Stomach (tissue), 9 donors: ENCODE data around the gene PALLD. TPM values are rescaled to one million over a fixed set of nuclear protein-coding genes. Genes with fewer than 3 reads are reported as not detected.

Experiments used
- DNase-seq, 2 donors: peaks; one replicate each; pipeline versions ENCODE4 v3.0.0 to v3.0.0-alpha.2; 2013 to 2019
- H3K27ac ChIP-seq, 5 donors: fragments of 200-600 bp in 4 of 5; sonication (generic) in 4 of 5; one replicate each; pipeline ENCODE4 v1.5.1; 2013 to 2019; ENCODE audit warnings: mild to moderate bottlenecking in 1 of 5, moderate library complexity in 1 of 5
- H3K27me3 ChIP-seq, 3 donors: fragments of 200-600 bp; sonication (generic); one replicate each; pipeline ENCODE4 v1.5.1; 2017 to 2019; ENCODE audit warnings: mixed run types in 1 of 3
- H3K36me3 ChIP-seq, 4 donors: fragments of 200-600 bp; sonication (generic); 1 replicate in 3 of 4; 2 replicates in 1 of 4; pipeline ENCODE4 v1.5.1; 2016 to 2019
- H3K4me1 ChIP-seq, 4 donors: fragments of 200-600 bp; sonication (generic); one replicate each; pipeline ENCODE4 v1.5.1; 2016 to 2019
- H3K4me3 ChIP-seq, 4 donors: fragments of 200-600 bp; sonication (generic) in 3 of 4; one replicate each; pipeline ENCODE4 v1.5.1; 2016 to 2019; ENCODE audit warnings: mild to moderate bottlenecking in 1 of 4
- H3K9me3 ChIP-seq, 4 donors: fragments of 200-600 bp; sonication (generic); one replicate each; pipeline ENCODE4 v1.5.1; 2016 to 2019
- EP300 ChIP-seq: sonication (generic); formaldehyde crosslinking; IDR thresholded peaks from one replicate; pipeline ENCODE4 v1.6.1; 2017; ENCODE audit warnings: antibody characterized with exemption
- POLR2A ChIP-seq, 4 donors: fragments of 450-650 bp; IDR thresholded peaks; one replicate each; pipeline ENCODE4 v1.6.1; 2016; ENCODE audit warnings: antibody characterized with exemption in 4 of 4, control low read depth in 2 of 4, mild to moderate bottlenecking in 1 of 4, moderate library complexity in 1 of 4
- POLR2AphosphoS5 ChIP-seq, 3 donors: sonication (generic); formaldehyde crosslinking; IDR thresholded peaks; one replicate each; pipeline ENCODE4 v1.6.1; 2016; ENCODE audit warnings: antibody characterized with exemption in 3 of 3
- WGBS, 5 donors: extraction: QIAGEN DNeasy Blood & Tissue Kit in 3 of 5; methylation state at CpG; one replicate each; pipeline versions ENCODE4 v1.1.5 to v1.1.7; 2013 to 2018; 5-methylcytosine and 5-hydroxymethylcytosine counted together
- intact Hi-C: fragments of 100-400 bp; cut with DNase I; formaldehyde crosslinking; loops from one replicate; pipeline ENCODE4 v1.15.1; 2023; ENCODE audit warnings: low total_unique reads
- polyA plus RNA-seq, 3 donors: library from polyadenylated mRNA; stranded (reverse); fragments of 200-250 nt; gene quantifications; one replicate each; pipeline ENCODE4 v1.2.3, GENCODE V29; 2013
- total RNA-seq, 5 donors: library from RNA; depleted of rRNA; stranded (reverse); fragments of >200 nt; gene quantifications; one replicate each; pipeline versions ENCODE4 v1.1.0 to v1.2.3, GENCODE V29; 2014 to 2016
- TF ChIP-seq, protein P1 (sequence below), 7 experiments: fragments of 450-650 bp in 4 of 7; fragments of 200-600 bp in 3 of 7; sonication (generic) in 3 of 7; IDR thresholded peaks; one replicate each; pipeline ENCODE4 v1.5.1; 2016 to 2019; ENCODE audit warnings: antibody characterized with exemption in 7 of 7, control low read depth in 2 of 7, mild to moderate bottlenecking in 1 of 7
- donor health status: healthy with polysubstance abuse.
- donor health status: Bipolar disorder and iron deficiency.
- donor health status: healthy.

The PALLD gene
- total and polyA plus RNA-seq, 8 donors, result 75.9 to 984 (median 206) TPM

DNA sequence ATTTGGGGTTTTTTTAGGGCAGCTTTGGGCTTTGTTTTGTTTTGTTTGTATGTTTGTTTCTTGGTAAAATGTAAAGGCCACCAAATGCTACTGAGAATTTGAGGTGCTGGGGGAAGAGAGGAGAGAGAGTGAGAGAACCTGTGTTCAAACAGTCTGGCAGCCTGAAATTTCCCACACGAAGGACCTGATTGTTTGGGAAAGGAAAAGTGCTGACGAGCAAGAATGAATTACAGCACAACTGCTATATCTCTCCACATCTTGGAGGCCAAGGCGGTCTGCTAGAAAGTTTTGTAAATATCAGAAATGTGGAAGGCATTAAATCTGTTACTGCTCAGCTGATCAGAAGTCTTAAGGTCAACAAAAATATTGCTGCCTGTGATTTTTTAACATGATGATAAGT lies 170.5 kb downstream of the PALLD start:
- no peaks in the 10 kb centered on the region for H3K36me3 ChIP-seq
- 26 to 56% (median 40%) methylated on average over 3 of the region's 3 CpGs for WGBS, 5 donors
- H3K4me3 ChIP-seq, result no peak overlapping the region
- intact Hi-C loops, result no loop called here
- no peaks in the 10 kb centered on the region for H3K27me3 ChIP-seq
- H3K27ac ChIP-seq, result no peak overlapping the region
- no peaks in the 10 kb centered on the region for H3K9me3 ChIP-seq
- H3K4me1 ChIP-seq, result peaks cover 0 to 9% (median 0%) of the 10 kb centered on the region in 4 donors
- DNase-seq, result peak in 1 of 2 donors; percentile 46
- TF ChIP-seq POLR2AphosphoS5 (IDR thresholded peaks at IDR 0.05) (no peak), POLR2A (IDR thresholded peaks at IDR 0.05) (no peak)
- TF ChIP-seq, protein P1, sequence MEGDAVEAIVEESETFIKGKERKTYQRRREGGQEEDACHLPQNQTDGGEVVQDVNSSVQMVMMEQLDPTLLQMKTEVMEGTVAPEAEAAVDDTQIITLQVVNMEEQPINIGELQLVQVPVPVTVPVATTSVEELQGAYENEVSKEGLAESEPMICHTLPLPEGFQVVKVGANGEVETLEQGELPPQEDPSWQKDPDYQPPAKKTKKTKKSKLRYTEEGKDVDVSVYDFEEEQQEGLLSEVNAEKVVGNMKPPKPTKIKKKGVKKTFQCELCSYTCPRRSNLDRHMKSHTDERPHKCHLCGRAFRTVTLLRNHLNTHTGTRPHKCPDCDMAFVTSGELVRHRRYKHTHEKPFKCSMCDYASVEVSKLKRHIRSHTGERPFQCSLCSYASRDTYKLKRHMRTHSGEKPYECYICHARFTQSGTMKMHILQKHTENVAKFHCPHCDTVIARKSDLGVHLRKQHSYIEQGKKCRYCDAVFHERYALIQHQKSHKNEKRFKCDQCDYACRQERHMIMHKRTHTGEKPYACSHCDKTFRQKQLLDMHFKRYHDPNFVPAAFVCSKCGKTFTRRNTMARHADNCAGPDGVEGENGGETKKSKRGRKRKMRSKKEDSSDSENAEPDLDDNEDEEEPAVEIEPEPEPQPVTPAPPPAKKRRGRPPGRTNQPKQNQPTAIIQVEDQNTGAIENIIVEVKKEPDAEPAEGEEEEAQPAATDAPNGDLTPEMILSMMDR (IDR thresholded peaks at IDR 0.05), result no peak

DNA sequence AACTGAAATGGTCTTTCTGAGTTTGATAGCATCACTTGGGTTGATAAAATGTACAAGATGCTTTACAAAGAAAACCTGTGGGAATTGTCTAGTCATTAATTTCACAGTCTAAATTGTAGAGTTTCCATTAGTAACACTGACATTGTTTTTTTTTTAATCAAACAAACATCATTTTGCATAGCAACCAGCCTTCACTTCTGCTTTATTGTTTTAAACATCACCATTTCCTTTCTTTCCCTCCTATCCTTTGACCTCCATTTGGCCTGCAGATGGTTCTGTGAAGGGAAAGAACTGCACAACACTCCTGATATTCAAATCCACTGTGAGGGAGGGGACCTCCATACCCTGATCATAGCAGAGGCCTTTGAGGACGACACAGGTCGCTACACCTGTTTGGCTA lies 171.1 kb downstream of the PALLD start:
- Histone ChIP-seq H3K27ac (no peak overlapping the region), H3K9me3 (no peaks in the 10 kb centered on the region), H3K36me3 (peaks cover 0 to under 1% (median 0%) of the 10 kb centered on the region in 4 donors), H3K4me3 (no peak overlapping the region), H3K4me1 (peaks cover 0 to 3% (median 0%) of the 10 kb centered on the region in 4 donors), H3K27me3 (no peaks in the 10 kb centered on the region)
- intact Hi-C loops, result no loop called here
- 91 to 99% (median 93%) methylated on average over 2 of the region's 2 CpGs for WGBS, 5 donors
- no peak for TF ChIP-seq POLR2AphosphoS5 (IDR thresholded peaks at IDR 0.05)
- TF ChIP-seq EP300, result no peak
- TF ChIP-seq, protein P1 (IDR thresholded peaks at IDR 0.05), result no peak
- TF ChIP-seq POLR2A (IDR thresholded peaks at IDR 0.05), result no peak
- peak in 1 of 2 donors; percentile 31 for DNase-seq

DNA sequence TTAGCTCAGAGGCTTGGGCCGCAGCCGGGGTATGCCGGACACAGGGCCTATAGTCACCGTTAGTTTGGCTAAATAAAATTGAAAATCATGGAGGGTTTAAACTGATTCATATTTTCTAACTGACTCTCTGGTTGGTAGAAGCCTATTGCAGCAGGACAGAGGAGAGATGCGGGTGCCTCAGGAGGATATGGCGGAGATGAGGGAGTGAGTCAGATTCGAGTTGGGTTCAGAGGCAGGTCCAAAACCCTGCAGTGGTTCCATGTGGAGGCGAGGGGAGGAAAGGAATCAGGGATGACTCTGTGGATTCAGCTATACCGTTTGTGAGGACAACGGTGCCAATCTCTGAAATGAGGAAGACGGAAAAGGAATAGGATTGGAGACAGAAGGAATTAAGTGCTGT lies 176.6 kb downstream of the PALLD start:
- H3K27ac ChIP-seq, result no peak overlapping the region
- intact Hi-C loops, result no loop called here
- no peak for TF ChIP-seq POLR2A (IDR thresholded peaks at IDR 0.05)
- TF ChIP-seq POLR2AphosphoS5 (IDR thresholded peaks at IDR 0.05), result no peak
- no peak for TF ChIP-seq EP300
- TF ChIP-seq, protein P1 (IDR thresholded peaks at IDR 0.05), result no peak
- H3K4me1 ChIP-seq, result peaks cover 0 to 6% (median 3%) of the 10 kb centered on the region in 4 donors
- no peak overlapping the region for H3K4me3 ChIP-seq
- peaks cover 0 to 4% (median 0%) of the 10 kb centered on the region in 4 donors for H3K36me3 ChIP-seq
- no peaks in the 10 kb centered on the region for H3K27me3 ChIP-seq
- WGBS, 5 donors, result 87 to 95% (median 90%) methylated on average over 11 of the region's 11 CpGs
- no peaks in the 10 kb centered on the region for H3K9me3 ChIP-seq
- DNase-seq, result no peak

DNA sequence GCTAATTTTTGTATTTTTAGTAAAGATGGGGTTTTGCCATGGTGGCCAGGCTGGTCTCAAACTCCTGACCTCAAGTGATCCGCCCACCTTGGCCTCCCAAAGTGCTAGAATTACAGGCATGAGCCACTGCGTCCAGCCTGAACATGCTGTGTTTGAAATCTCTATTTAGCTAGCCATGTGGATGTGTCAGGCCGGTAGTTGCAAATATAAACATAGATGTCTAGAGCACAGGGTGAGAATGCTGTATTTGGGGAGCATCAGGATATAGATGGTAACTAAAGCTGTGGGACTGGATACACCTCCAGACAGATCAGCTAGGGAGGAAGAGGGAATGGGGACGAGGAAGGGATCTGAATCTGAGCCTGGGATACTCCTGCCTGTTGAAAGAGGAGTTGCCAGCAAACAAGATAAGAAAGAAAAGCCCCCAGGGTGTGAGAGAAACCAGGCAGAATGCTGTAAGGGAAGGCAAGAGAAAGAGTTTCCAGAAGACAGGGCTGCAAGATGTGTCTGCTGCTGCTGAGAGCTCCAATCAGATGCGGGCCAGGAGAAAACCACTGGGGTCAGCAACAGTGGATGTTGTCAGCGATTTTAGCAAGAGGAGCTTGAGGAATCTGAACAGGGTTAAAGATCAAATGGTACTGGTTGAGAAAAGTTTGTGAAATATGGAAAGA lies 177.4 kb downstream of the PALLD start:
- H3K36me3 ChIP-seq, result peaks cover 0 to 4% (median 0%) of the 10 kb centered on the region in 4 donors
- WGBS, 5 donors, result 57 to 77% (median 67%) methylated on average over 5 to 6 of the region's 6 CpGs
- no peaks in the 10 kb centered on the region for H3K9me3 ChIP-seq
- H3K27me3 ChIP-seq, result no peaks in the 10 kb centered on the region
- no peak overlapping the region for H3K4me3 ChIP-seq
- peaks cover 0 to 6% (median 3%) of the 10 kb centered on the region in 4 donors for H3K4me1 ChIP-seq
- intact Hi-C loops, result no loop called here
- peak in 1 of 2 donors; percentile 38 for DNase-seq
- TF ChIP-seq, protein P1 (IDR thresholded peaks at IDR 0.05), result no peak
- TF ChIP-seq POLR2AphosphoS5 (IDR thresholded peaks at IDR 0.05) (no peak), POLR2A (IDR thresholded peaks at IDR 0.05) (no peak), EP300 (no peak)
- no peak overlapping the region for H3K27ac ChIP-seq
